ENCODE data around the gene THY1. TPM values are rescaled to one million over a fixed set of nuclear protein-coding genes. Genes with fewer than 3 reads are reported as not detected.
A peak's percentile ranks its signal among the peaks of the same experiment; 100 is the strongest.

The THY1 gene
- total and polyA plus RNA-seq, 2 of the 8 experiments (the other 6 are each of a cell fraction or from before 2014, with no cell fraction given), result 286 to 2,479 TPM

GRCh38 chr11:119381181-119381988, 41.6 kb downstream of the THY1 start, which contains the start of gene USP2 (continued):
- TF ChIP-seq ATF2 (IDR thresholded peaks at IDR 0.05; ENCODE audit: low read length) (peak; percentile 51; the same call in 1 of the 2 replicates), CTBP2 (IDR thresholded peaks at IDR 0.05; ENCODE audit: borderline replicate concordance, insufficient read depth, insufficient read length, low read length) (no peak), RXRA (IDR thresholded peaks at IDR 0.05; ENCODE audit: insufficient read depth, low read depth, low read length) (0 out of 2 replicates have a peak, but pooled peaks have one; percentile 4), BACH1 (IDR thresholded peaks at IDR 0.05; ENCODE audit: low read length) (peak; percentile 43; the same call in 1 of the 2 replicates), GTF2F1 (IDR thresholded peaks at IDR 0.05; ENCODE audit: borderline replicate concordance, low read depth, low read length) (no peak), EZH2 (IDR thresholded peaks at IDR 0.05; ENCODE audit: low read depth, low read length, severe bottlenecking) (no peak), POU5F1 (IDR thresholded peaks at IDR 0.05; ENCODE audit: low read depth, low read length) (no peak), HDAC6 (IDR thresholded peaks at IDR 0.05; ENCODE audit: low read depth, low read length) (no peak), ZNF274 (IDR thresholded peaks at IDR 0.05; ENCODE audit: borderline replicate concordance, extremely low read depth, low read length) (no peak), SP1 (IDR thresholded peaks at IDR 0.05; ENCODE audit: low read depth, low read length) (peak; percentile 80), JUN (IDR thresholded peaks at IDR 0.05; ENCODE audit: low read depth, low read length) (no peak), SRF (IDR thresholded peaks at IDR 0.05; ENCODE audit: low read depth, low read length) (no peak), RAD21 (IDR thresholded peaks at IDR 0.05 in 1 of 2, conservative IDR thresholded peaks at IDR 0.05 in 1 of 2; ENCODE audit: low read depth in 2 of 2, low read length in 2 of 2) (peak; percentile 51 to 62), POLR2AphosphoS5 (IDR thresholded peaks at IDR 0.05; ENCODE audit: low read depth, low read length) (no peak), SAP30 (IDR thresholded peaks at IDR 0.05; ENCODE audit: insufficient read depth, insufficient replicate concordance, low read length) (peak; percentile 98), TBP (IDR thresholded peaks at IDR 0.05; ENCODE audit: low read depth, low read length) (no peak), TCF12 (IDR thresholded peaks at IDR 0.05; ENCODE audit: low read depth, low read length) (no peak), ASH2L (IDR thresholded peaks at IDR 0.05; ENCODE audit: low read length) (no peak)
